RPMI8226 (cell line): ENCODE data around the gene CAMK2N2.
"Not testable (repeated sequence)": the region's sequence is repeated elsewhere in the genome, so short reads cannot be mapped to it uniquely, and the experiment has no call there.

Experiments used
- DNase-seq: peaks from one replicate; pipeline ENCODE4 v3.0.0-alpha.2; 2015

Gene CAMK2N2

DNA sequence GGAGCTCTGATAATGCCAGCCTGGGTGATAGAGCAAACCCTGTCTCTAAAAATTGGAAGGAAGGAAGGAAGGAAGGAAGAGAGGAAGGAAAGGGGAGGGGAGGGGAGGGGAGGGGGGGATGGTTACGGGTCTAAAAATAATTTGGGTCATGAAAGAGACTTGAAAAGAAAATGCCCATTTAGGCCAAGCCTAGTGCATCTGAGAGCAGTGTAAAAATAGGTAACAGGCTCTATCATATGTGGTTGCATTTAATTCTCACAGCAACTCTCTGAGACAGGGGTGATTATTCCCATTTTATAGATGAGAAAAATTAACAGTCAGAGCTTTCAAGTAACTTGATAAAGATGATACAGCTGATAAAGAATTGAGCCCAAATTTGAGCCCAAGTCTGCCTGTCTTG, 10.9 kb upstream of the CAMK2N2 start:
- no peak for DNase-seq

- not testable (repeated sequence) for DNase-seq
Observed at GRCh38 chr3:184267249-184267648, 5.9 kb upstream of the CAMK2N2 start.

DNA sequence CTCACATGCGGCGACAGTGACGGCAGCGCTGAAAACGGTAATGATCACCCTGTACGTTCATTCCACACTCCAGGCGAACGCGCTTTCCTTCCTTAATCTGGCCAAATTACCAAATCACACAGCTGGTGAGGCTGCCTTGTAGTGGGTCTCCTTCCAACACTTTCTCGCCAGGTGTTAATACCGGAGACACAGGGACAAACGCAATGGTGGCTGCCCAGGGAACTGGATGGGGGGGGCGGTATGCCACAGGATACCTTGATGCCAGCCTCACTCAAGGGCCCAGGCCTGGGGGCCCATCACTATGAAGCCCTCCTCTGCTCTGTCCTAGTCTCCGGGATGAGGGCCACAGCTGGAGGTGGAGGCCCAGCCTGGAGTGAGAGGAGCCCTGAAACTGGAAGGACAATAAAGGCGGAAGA, 1.4 kb upstream of the CAMK2N2 start:
- DNase-seq, result no peak

DNA sequence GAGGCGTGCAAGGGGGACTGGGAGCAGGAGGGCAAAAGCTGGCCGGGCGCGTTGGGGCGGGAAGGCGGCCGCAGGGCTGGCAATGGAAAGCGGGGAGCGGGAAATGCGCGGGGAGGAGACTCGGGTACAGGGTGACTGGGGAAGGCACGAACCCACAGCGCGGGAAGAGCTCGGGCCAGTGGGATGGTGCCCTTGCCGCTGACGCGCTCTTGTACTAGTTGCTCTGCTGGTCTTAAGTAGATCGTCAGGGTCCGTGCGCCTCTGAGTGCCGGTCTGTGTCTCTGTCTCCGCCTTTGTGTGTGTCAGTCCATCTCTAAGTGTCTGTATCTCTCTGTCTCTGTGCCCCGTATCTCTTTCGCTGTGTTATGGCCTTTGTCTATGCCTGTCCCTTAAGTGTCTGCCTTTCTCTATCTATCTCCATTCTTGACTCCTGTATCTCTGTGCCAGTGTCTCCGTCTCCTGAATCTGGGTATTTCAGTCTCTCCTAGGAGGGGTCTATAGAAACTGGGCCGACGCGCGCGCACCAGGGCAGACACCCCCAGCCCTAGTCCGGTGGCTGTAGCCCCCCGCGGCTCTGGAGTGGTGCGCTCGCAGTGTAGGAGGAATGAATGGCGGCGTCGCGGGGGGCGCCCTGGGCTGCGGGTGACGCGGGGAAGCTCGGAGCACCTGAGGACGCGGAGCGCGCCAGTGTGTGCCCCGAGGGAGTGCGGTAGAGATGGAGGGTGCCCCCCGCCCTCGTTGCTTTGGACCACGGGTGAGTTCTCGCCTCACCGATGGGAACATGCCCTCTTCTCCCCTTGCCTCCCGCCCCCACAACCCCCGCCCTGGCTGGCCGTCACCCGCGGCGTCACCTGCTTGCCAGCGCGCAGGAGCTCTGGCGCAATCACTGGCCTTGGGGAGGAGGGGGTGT, 756 bp upstream of the CAMK2N2 start:
- peak; percentile 48 for DNase-seq

DNA sequence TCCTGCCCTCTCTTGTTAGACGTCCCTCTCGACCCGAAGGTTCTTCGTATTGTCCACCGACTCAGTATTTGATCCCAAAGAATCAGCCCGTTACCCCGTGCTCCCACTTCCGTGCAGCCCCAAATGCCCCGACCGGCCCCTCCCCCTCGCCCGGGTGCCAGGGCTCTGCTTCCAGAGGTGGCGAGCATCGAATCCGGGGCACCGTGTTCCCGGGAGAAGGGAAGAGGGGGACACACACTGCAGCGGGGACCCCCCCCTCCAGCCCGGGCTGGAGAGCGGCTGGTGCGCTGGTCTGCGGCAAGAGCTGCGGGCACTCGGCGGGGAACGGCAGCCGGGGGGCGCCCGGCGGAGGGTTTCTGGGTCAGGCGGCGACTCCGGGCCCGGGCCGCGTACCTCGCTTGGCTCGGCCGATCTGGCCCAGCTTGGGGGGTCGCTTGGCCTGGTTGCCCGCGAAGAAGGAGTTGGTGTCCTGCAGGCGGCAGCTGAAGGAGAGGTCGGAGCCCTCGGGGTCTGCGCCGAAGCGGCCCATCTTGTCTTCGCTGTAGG, 556 bp downstream of the CAMK2N2 start:
- DNase-seq, result no peak

GRCh38 chr3:184259878-184260723, 1.3 kb downstream of the CAMK2N2 start:
- peak; percentile 61 for DNase-seq

GRCh38 chr3:184259396-184259877, 1.9 kb downstream of the CAMK2N2 start:
- DNase-seq, result no peak

DNA sequence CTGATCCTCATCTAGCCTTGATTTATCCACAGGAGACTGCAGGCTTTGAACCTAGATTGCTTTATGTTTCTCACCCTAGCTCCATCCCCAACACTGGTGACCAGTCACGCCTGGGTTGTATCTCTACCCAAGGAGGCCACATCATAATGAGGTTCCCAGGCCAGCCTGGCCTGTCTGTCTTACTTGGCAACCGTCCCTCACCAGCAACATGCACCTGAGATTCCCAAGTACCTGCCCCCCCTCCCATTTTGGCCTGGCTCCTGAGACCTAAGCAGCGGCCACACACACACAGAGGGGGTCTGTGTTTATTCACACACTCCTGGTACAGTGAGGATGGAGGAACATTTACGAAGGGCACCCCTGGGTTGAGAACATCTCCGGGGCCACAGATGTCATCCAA, 2.4 kb downstream of the CAMK2N2 start:
- DNase-seq, result no peak

GRCh38 chr3:184257083-184257915, 4.1 kb downstream of the CAMK2N2 start:
- no peak for DNase-seq

DNA sequence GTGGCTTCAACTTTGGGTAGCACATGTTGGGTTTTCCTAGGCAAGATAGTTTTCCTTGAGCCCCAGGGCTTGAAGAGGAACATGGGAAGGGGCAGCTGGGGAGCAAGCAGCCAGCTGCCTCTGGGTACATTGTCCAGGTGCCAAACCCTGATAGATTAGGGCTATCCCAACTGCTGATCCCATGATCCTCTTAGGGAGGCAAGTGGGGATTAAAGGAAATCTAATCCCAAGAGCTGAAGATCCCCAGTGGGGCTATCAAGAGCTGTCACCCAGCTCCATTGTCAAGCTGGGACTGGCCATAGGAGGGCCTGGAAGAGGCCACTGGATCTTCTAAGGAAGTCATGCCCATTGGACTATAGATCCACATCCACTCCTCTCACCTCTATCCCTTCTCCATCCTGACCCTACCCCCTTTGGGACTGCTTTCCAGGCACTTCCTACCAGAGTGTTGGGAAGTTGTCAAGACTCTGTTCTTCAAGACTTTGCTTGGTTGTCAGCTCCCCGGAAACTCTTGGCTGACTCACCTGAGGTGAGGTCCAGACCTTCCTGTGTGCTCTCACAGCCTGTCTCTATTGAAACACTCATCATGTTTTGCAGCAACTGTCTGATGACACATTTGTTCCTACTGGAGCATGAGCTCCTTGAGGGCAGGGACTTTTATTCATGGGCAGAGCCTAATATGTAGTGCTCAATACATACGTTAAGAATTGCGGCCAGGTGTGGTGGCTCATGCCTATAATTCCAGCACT, 5.9 kb downstream of the CAMK2N2 start:
- DNase-seq, result no peak

- DNase-seq, result peak; percentile 97
Observed at GRCh38 chr3:184250167-184250828, 11.1 kb downstream of the CAMK2N2 start.

GRCh38 chr3:184249412-184250166, 11.8 kb downstream of the CAMK2N2 start, which contains the start of gene EEF1AKMT4:
EEF1AKMT4 (plus strand) TSS chr3:184249672; CDS start chr3:184249695, 23 bp downstream.
- peak; percentile 99 for DNase-seq

DNA sequence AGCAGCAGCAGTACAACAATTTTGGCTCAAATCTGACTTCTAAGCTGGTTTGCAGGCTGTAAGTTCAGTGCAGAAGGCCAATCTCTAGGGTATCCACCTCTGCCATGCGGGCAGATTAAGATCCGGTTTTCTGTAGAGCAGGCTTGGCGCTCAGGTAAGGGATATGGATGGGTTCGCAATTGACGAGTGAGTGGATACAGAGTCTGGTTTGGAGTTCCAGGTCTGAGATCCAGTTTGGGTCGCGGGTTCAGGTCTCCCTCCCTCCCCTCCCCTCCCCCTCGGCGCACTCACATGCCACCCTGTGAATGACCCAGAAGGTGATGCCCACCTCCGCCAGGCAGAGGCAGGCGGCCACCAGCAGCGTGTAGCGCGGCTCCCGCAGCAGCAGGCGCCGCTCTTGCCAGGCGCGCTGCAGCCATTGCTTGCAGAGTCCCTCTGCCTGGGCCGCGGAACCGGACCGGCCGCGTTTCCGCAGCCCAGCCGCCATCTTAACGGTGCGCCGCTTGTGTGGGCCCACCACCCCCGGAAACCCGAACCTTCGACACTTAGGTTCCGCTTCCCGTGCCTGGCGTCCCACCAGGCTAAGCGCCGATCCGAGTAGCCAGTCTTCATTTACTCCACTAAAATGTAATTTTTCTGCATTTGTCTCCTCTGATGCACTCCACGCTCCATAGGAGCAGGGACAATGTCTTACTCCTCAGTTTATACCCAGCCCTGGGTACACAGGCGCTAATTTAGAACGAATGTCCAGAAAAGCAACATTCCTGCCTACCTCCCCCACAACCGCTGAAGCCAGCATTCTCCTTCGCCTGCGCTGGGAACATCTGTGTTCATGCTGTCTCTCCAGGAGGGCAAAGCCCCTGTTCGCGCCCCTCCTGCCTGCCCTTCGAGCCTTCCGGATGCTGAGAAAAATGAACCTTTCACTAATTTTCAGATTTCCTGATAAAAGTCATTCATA, 12.6 kb downstream of the CAMK2N2 start, which contains the start of gene ALG3:
TSS of gene ALG3 (minus strand) at position 509 of the 958 bp plus-strand sequence. CDS start at position 487, 22 bp downstream.
- DNase-seq, result peak; percentile 94

DNA sequence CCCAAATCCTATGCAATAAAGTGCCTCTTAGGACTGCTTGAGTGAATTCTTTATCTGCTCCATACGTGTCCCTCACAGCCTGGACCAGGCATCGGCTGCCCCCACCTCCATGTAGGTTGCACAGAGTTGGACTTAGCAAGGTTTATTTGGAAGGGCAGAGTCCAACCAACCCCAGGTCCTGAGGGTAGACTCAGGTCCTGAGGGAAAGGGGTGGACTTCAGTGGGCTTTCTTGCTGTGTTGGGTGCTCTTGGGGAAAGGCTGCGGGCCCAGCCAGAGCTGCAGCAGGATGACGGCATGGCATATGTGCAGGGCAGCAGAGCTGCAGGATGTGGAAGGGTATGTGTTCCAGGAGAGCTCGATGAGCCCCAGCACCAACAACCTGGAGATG, 19.1 kb downstream of the CAMK2N2 start:
- no peak for DNase-seq

DNA sequence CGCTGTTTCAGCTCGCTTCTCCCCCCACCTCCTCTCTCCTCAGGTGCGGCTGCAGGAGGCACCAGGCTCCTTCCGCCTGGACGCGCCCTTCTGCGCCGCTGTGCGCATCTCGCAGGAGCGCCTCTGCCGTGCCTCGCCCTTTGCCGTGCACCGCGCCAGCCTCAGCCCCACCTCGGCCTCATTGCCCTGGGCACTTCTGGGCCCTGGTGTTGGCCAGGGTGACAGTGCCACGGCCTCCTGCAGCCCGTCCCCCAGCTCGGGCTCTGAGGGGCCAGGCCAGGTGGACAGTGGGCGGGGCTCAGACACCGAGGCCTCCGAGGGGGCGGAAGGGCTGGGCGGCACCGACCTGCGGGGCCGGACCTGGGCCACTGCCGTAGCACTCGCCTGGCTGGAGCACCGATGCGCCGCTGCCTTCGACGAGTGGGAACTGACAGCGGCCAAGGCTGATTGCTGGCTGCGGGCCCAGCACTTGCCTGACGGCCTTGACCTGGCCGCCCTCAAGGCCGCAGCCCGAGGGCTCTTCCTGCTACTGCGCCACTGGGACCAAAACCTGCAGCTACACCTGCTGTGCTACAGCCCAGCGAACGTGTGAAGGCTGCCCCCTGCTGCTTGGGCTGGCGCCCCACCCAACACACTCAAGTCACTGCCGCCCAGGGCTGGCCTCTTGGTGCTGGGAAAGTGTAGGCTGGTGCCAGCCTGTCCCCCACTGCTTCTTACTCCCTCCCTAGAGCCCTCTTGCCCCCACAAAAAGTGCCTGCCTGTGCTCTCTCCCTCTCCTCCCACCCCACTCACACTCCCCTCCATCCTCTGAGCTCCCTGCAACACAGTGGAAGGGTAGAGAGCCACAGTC, 19.7 kb downstream of the CAMK2N2 start:
- no peak for DNase-seq

GRCh38 chr3:184241141-184241446, 20.3 kb downstream of the CAMK2N2 start:
- DNase-seq, result no peak

- peak; percentile 55 for DNase-seq
Observed at GRCh38 chr3:184240384-184241140, 20.8 kb downstream of the CAMK2N2 start.
